ENCODE results near the gene ZNF584. TPM values are rescaled to one million over a fixed set of nuclear protein-coding genes. Genes with fewer than 3 reads are reported as not detected.
A peak's percentile ranks its signal among the peaks of the same experiment; 100 is the strongest.

The ZNF584 gene
- total RNA-seq, 1 experiment from 2014 or later: 13.5 TPM

DNA sequence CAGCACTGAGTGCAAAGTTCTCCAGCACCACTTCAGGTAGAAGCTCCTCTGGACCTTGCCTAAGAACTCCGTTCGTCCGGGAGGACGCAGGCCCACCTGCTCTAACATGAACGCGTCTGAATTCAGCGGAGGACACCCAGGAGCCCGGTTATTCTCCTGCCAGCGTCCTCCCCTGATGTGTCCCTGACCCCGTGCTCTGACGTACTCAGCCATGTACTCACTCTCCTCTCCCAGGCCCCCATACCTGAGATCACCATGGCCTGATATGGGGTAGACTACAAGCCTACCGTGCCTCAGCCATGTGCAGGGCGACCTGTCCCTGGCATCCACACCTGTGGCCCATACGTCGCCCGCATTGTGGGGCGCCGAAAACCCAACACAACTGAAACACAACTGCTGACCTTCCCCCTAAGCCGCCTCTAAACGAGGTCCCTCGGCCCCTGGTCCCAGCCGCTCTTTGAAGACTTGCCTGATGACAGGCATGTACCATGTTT lies 744 bp upstream of the ZNF584 start:
- peak overlapping the region; percentile 9; the same call in 1 of the 2 replicates for H3K27ac ChIP-seq
- H3K79me2 ChIP-seq (ENCODE audit: low read depth): peaks cover 19% of the 10 kb centered on the region; the same call in 1 of the 2 replicates
- no peaks in the 10 kb centered on the region for H3K9me3 ChIP-seq (ENCODE audit: insufficient read depth, low read depth)
- no peaks in the 10 kb centered on the region for H4K20me1 ChIP-seq (ENCODE audit: insufficient read depth)
- ChIA-PET CTCF (no interaction called here), POLR2A (ENCODE audit: unreplicated experiment) (interaction anchor here (0.6 kb wide), 1 partner anchor 69 kb away, joined by 3 read pairs; no protein-coding TSS in a partner anchor)
- H3F3A ChIP-seq (ENCODE audit: insufficient read depth, low read depth): peaks cover 3% of the 10 kb centered on the region; the same call in 1 of the 2 replicates
- no peaks in the 10 kb centered on the region for H3K27me3 ChIP-seq (ENCODE audit: insufficient read depth, low read depth)
- peaks cover 12% of the 10 kb centered on the region for H3K4me1 ChIP-seq (replicated peaks; ENCODE audit: insufficient read depth)
- no peaks in the 10 kb centered on the region for H3K9me2 ChIP-seq (ENCODE audit: insufficient read depth)
- H3K4me2 ChIP-seq: peak overlapping the region; percentile 86
- DNase-seq: no peak
- no peaks in the 10 kb centered on the region for H3K36me3 ChIP-seq (ENCODE audit: low read depth)
- no peak for TF ChIP-seq EZH2 (IDR thresholded peaks at IDR 0.05; ENCODE audit: low read depth)
- TF ChIP-seq, protein P1, sequence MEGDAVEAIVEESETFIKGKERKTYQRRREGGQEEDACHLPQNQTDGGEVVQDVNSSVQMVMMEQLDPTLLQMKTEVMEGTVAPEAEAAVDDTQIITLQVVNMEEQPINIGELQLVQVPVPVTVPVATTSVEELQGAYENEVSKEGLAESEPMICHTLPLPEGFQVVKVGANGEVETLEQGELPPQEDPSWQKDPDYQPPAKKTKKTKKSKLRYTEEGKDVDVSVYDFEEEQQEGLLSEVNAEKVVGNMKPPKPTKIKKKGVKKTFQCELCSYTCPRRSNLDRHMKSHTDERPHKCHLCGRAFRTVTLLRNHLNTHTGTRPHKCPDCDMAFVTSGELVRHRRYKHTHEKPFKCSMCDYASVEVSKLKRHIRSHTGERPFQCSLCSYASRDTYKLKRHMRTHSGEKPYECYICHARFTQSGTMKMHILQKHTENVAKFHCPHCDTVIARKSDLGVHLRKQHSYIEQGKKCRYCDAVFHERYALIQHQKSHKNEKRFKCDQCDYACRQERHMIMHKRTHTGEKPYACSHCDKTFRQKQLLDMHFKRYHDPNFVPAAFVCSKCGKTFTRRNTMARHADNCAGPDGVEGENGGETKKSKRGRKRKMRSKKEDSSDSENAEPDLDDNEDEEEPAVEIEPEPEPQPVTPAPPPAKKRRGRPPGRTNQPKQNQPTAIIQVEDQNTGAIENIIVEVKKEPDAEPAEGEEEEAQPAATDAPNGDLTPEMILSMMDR (conservative IDR thresholded peaks at IDR 0.05): no peak
- peak overlapping the region; percentile 90 for H2AFZ ChIP-seq
- H3K4me3 ChIP-seq: peak overlapping the region; percentile 73
- intact Hi-C loops (cut with micrococcal nuclease; ENCODE audit: unreplicated experiment): loop anchor here (1.0 to 5.0 kb wide), 4 partner anchors 26 to 59 kb away; partner anchors contain the start of genes ZNF324, ZNF324B, ZNF497 and ZNF837
- BruUV-seq (replicated peaks): TSS peak; percentile 80

DNA sequence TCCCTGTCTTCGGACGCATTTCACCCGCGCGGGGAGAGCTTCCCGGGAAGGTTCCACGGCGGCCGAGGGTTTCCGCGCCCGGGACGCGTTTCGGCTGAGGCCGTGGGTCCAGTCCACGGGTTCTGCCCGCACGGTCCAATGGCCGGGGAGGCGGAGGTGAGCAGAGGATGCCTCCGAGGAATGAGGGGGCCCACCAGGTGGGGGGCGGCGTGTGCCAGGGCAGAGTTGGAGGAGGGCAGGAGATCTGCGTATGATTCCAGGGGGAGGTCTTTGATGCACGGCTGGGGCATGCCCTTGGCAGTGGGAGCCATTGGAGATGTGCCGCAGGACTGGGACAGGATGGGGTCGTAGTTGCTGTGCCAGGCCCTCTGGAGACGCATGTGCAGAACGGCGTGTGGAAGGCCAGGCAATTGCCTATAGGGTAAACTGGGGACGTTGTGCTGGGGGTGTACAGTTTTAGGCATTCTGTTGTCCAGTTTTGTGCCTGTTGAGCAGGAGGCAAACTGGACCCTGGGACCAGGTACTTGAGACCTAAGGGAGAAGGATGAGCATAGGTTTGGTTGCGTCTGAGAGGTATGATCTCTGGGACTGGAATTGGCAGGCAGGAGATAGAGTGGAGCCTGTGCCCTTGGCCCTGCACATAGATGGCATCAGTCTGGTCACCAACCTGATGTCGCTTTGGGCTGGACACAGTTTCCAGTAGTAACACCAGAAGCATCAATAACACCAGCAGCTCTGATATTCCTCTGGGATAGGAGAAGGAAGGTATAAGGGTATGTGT lies 751 bp downstream of the ZNF584 start:
- no peaks in the 10 kb centered on the region for H3K27me3 ChIP-seq (ENCODE audit: insufficient read depth, low read depth)
- H3K9me2 ChIP-seq (ENCODE audit: insufficient read depth): no peaks in the 10 kb centered on the region
- TF ChIP-seq, protein P1 (conservative IDR thresholded peaks at IDR 0.05): no peak
- no peak for TF ChIP-seq EZH2 (IDR thresholded peaks at IDR 0.05; ENCODE audit: low read depth)
- peak overlapping the region; percentile 86 for H3K4me2 ChIP-seq
- intact Hi-C loops (cut with micrococcal nuclease; ENCODE audit: unreplicated experiment): loop anchor here (2.0 to 5.0 kb wide), 2 partner anchors 47 to 58 kb away; partner anchors contain the start of genes ZNF324 and ZNF497
- no peaks in the 10 kb centered on the region for H3K9me3 ChIP-seq (ENCODE audit: insufficient read depth, low read depth)
- no peak for DNase-seq
- no TSS peak for BruUV-seq (replicated peaks)
- peaks cover 3% of the 10 kb centered on the region; the same call in 1 of the 2 replicates for H3F3A ChIP-seq (ENCODE audit: insufficient read depth, low read depth)
- 0 out of 2 replicates have a peak, but pooled peaks cover 13% of the 10 kb centered on the region for H3K79me2 ChIP-seq (ENCODE audit: low read depth)
- H3K36me3 ChIP-seq (ENCODE audit: low read depth): no peaks in the 10 kb centered on the region
- H3K27ac ChIP-seq: no peak overlapping the region
- peak overlapping the region; percentile 73 for H3K4me3 ChIP-seq
- peaks cover 12% of the 10 kb centered on the region for H3K4me1 ChIP-seq (replicated peaks; ENCODE audit: insufficient read depth)
- H2AFZ ChIP-seq: peak overlapping the region; percentile 90
- no peaks in the 10 kb centered on the region for H4K20me1 ChIP-seq (ENCODE audit: insufficient read depth)
- POLR2A ChIA-PET (ENCODE audit: unreplicated experiment): interaction anchor here (0.6 to 0.7 kb wide), 6 partner anchors 15 to 197 kb away, joined by 3 to 5 read pairs (median 4); partner anchors contain the start of genes ZNF324B and ZNF497
- CTCF ChIA-PET: no interaction called here

DNA sequence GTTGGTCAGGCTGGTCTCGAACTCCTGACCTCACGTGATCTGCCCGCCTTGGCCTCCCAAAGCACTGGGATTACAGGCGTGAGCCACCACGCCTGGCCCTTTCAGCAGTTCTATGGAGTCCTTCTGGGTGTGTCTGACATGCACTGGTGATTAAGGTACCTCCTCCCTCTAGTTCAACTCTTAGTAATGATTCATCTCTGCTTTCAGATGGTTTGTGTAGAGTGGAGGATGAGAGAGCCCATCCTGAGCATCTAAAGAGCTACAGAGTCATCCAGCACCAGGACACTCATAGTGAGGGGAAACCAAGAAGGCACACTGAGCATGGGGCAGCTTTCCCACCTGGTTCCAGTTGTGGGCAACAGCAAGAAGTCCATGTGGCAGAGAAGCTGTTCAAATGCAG lies 8.2 kb downstream of the ZNF584 start:
- Histone ChIP-seq H3K79me2 (ENCODE audit: low read depth) (no peaks in the 10 kb centered on the region), H4K20me1 (ENCODE audit: insufficient read depth) (no peaks in the 10 kb centered on the region), H3K4me3 (no peak overlapping the region), H3K9me2 (ENCODE audit: insufficient read depth) (no peaks in the 10 kb centered on the region), H3K4me1 (replicated peaks; ENCODE audit: insufficient read depth) (no peaks in the 10 kb centered on the region), H3F3A (ENCODE audit: insufficient read depth, low read depth) (no peaks in the 10 kb centered on the region), H2AFZ (no peak overlapping the region), H3K36me3 (ENCODE audit: low read depth) (no peaks in the 10 kb centered on the region), H3K27me3 (ENCODE audit: insufficient read depth, low read depth) (no peaks in the 10 kb centered on the region), H3K4me2 (no peak overlapping the region), H3K27ac (no peak overlapping the region), H3K9me3 (ENCODE audit: insufficient read depth, low read depth) (no peaks in the 10 kb centered on the region)
- POLR2A ChIA-PET (ENCODE audit: unreplicated experiment): interaction anchor here (0.6 to 0.7 kb wide), 2 partner anchors 54 to 277 kb away, joined by 3 to 20 read pairs; no protein-coding TSS in a partner anchor
- no peak for DNase-seq
- CTCF ChIA-PET: no interaction called here
- BruUV-seq (replicated peaks): no TSS peak
- intact Hi-C loops (cut with micrococcal nuclease; ENCODE audit: unreplicated experiment): no loop called here
- TF ChIP-seq, protein P1 (conservative IDR thresholded peaks at IDR 0.05): no peak
- no peak for TF ChIP-seq EZH2 (IDR thresholded peaks at IDR 0.05; ENCODE audit: low read depth)
